ENCODE data around the gene INMT. TPM values are rescaled to one million over a fixed set of nuclear protein-coding genes. Genes with fewer than 3 reads are reported as not detected.

The INMT gene
- total RNA-seq, 1 donor from 2014 or later, result 18.8 TPM

Other genes starting within 250 kb of the INMT start
- 69.5 TPM for gene GGCT, start 247.3 kb upstream of the INMT start, total RNA-seq
- 51.7 TPM for gene GARS1, start 157.3 kb upstream of the INMT start, total RNA-seq
- gene CRHR2, start 69.7 kb upstream of the INMT start, total RNA-seq, result 0.12 TPM
- 23.1 TPM for gene MINDY4, start 19.3 kb downstream of the INMT start, total RNA-seq
- gene AQP1, start 159.7 kb downstream of the INMT start, total RNA-seq, result 995 TPM
- 12.3 TPM for gene GHRHR, start 211.8 kb downstream of the INMT start, total RNA-seq

Measured in mucosa of gallbladder (tissue), 1 donor.